Hepatocyte (in vitro differentiated cells): ENCODE data around the gene SH3BGRL2. TPM values are rescaled to one million over a fixed set of nuclear protein-coding genes. Genes with fewer than 3 reads are reported as not detected.
"Not testable (repeated sequence)": the region's sequence is repeated elsewhere in the genome, so short reads cannot be mapped to it uniquely, and the experiment has no call there.

Experiments used
- DNase-seq: peaks from one replicate; pipeline ENCODE4 v3.0.0-alpha.2; 2016; ENCODE audit warnings: low spot score
- H2AFZ ChIP-seq: fragments of 200-600 bp; sonication (generic); 2 replicates; pipeline ENCODE4 v1.6.0; 2016; ENCODE audit warnings: antibody characterized with exemption, mild to moderate bottlenecking
- H3K27ac ChIP-seq: fragments of 200-600 bp; sonication (generic); 2 replicates; pipeline ENCODE4 v1.5.1; 2016; ENCODE audit warnings: mild to moderate bottlenecking
- H3K27me3 ChIP-seq: fragments of 200-600 bp; sonication (generic); 2 replicates; pipeline ENCODE4 v1.6.1; 2016
- H3K36me3 ChIP-seq: fragments of 200-600 bp; sonication (generic); replicated peaks from 2 replicates; pipeline ENCODE4 v1.5.1; 2016; ENCODE audit warnings: low read depth; ENCODE audit not compliant: insufficient read depth
- H3K4me1 ChIP-seq: fragments of 200-600 bp; sonication (generic); 2 replicates; pipeline ENCODE4 v1.5.1; 2016; ENCODE audit warnings: mild to moderate bottlenecking, moderate library complexity; ENCODE audit not compliant: insufficient read depth
- H3K4me2 ChIP-seq: fragments of 200-600 bp; sonication (generic); 2 replicates; pipeline ENCODE4 v1.6.0; 2016
- H3K4me3 ChIP-seq: fragments of 200-600 bp; sonication (generic); 2 replicates; pipeline ENCODE4 v1.5.1; 2016; ENCODE audit warnings: mild to moderate bottlenecking
- H3K79me2 ChIP-seq: fragments of 200-600 bp; sonication (generic); 2 replicates; pipeline ENCODE4 v1.6.0; 2017; ENCODE audit warnings: mild to moderate bottlenecking
- H3K9me2 ChIP-seq: fragments of 200-600 bp; sonication (generic); replicated peaks from 2 replicates; pipeline ENCODE4 v1.6.0; 2017; ENCODE audit warnings: mild to moderate bottlenecking; ENCODE audit not compliant: insufficient read depth
- H3K9me3 ChIP-seq: fragments of 200-600 bp; sonication (generic); 2 replicates; pipeline ENCODE4 v1.5.1; 2016; ENCODE audit warnings: low read depth, mild to moderate bottlenecking
- H4K20me1 ChIP-seq: fragments of 200-600 bp; sonication (generic); 2 replicates; pipeline ENCODE4 v1.6.0; 2016; ENCODE audit warnings: mild to moderate bottlenecking; ENCODE audit not compliant: insufficient read depth, poor library complexity, severe bottlenecking
- CTCF ChIP-seq: fragments of 200-600 bp; sonication (generic); IDR thresholded peaks from 2 replicates; pipeline ENCODE4 v1.5.1; 2016; ENCODE audit warnings: antibody characterized with exemption, mild to moderate bottlenecking; ENCODE audit not compliant: poor library complexity
- EZH2 ChIP-seq: fragments of 200-600 bp; sonication (generic); IDR thresholded peaks from 2 replicates; pipeline ENCODE4 v1.6.1; 2016; ENCODE audit warnings: antibody characterized with exemption, mild to moderate bottlenecking, borderline replicate concordance
- EZH2phosphoT487 ChIP-seq: fragments of 200-600 bp; sonication (generic); IDR thresholded peaks from one replicate; pipeline ENCODE4 v1.6.1; 2018; ENCODE audit warnings: antibody characterized with exemption, mild to moderate bottlenecking, low read depth, moderate library complexity; ENCODE audit not compliant: unreplicated experiment, severe bottlenecking
- WGBS: methylation state at CpG from one replicate; pipeline ENCODE4 v1.1.6; 2016; ENCODE audit warnings: low lambda C conversion rate; ENCODE audit errors: missing lambda C conversion rate; 5-methylcytosine and 5-hydroxymethylcytosine counted together
- polyA plus RNA-seq: library from polyadenylated mRNA; unstranded; fragments of >200 nt; fragmentation: Nextera tagmentation; extraction: Ambion mirVana; gene quantifications from 2 replicates; pipeline ENCODE4 v1.2.1, GENCODE V29; 2016
- total RNA-seq: library from RNA; depleted of rRNA; stranded (reverse); fragments of >200 nt; gene quantifications from 2 replicates; pipeline ENCODE4 v1.2.3, GENCODE V29; 2014

The SH3BGRL2 gene
- total and polyA plus RNA-seq, 2 experiments from 2014 or later, result 24.1 to 71.4 TPM

- TF ChIP-seq CTCF, result no peak
- no peak for TF ChIP-seq EZH2
- no peak for TF ChIP-seq EZH2phosphoT487
- Histone ChIP-seq H3K27me3 (no peaks in the 10 kb centered on the region), H3K9me3 (no peaks in the 10 kb centered on the region), H4K20me1 (no peaks in the 10 kb centered on the region), H3K4me3 (no peak overlapping the region), H2AFZ (peak overlapping the region; percentile 31), H3K27ac (no peak overlapping the region), H3K4me1 (no peaks in the 10 kb centered on the region), H3K4me2 (peak overlapping the region; percentile 58), H3K79me2 (no peaks in the 10 kb centered on the region), H3K9me2 (no peaks in the 10 kb centered on the region), H3K36me3 (no peaks in the 10 kb centered on the region)
- peak; percentile 10 for DNase-seq
- WGBS, result 51% methylated on average over 8 of the region's 8 CpGs
These were observed 106.0 kb downstream of the SH3BGRL2 start for GRCh38 chr6:79737172-79737571.

DNA sequence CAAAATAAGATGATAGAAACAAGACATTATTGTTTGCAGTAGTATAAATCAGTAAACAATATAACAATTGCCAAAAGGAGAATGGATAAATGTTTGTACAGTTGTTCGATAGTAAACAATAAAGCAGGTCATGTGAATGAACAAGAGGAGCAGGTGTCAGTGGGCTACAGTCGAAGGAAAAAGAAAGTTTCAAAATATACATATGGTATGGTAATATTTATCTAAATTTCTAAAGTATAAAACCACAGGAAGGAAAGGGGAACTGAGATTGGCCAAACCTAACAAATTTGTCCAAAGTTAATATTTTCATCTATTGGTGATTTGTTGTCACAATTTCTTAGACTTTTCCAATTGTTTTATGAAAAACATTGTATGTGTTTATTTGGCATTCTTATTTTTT is 110.9 kb downstream of the SH3BGRL2 start:
- Histone ChIP-seq H2AFZ (no peak overlapping the region), H3K27ac (no peak overlapping the region), H3K4me3 (no peak overlapping the region), H3K4me1 (no peaks in the 10 kb centered on the region), H3K79me2 (no peaks in the 10 kb centered on the region), H3K27me3 (no peaks in the 10 kb centered on the region), H3K36me3 (no peaks in the 10 kb centered on the region), H3K4me2 (no peak overlapping the region), H4K20me1 (no peaks in the 10 kb centered on the region), H3K9me2 (no peaks in the 10 kb centered on the region), H3K9me3 (no peaks in the 10 kb centered on the region)
- TF ChIP-seq CTCF (no peak), EZH2phosphoT487 (no peak), EZH2 (no peak)
- 96% methylated on average over 2 of the region's 2 CpGs for WGBS
- DNase-seq, result no peak

DNA sequence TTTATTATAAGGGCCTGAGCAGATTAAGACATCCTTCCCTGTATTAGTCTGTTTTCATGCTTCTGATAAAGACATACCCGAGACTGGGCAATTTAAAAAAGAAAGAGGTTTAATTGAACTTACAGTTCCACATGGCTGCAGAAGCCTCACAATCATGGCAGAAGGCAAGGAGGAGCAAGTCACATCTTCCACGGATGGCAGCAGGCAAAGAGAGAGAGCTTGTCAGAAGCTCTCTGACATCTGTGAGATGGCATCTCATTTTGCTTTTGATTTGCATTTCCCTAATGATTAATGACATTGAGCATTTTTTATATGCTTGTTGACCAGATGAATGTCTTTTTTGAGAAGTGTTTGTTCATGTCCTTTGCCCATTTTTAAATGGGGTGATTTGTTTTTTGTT is 114.2 kb downstream of the SH3BGRL2 start:
- H3K4me1 ChIP-seq, DNase-seq, H2AFZ ChIP-seq, H3K27ac ChIP-seq, H3K4me3 ChIP-seq, H4K20me1 ChIP-seq, H3K79me2 ChIP-seq, H3K9me2 ChIP-seq, H3K9me3 ChIP-seq, H3K27me3 ChIP-seq, H3K4me2 ChIP-seq, H3K36me3 ChIP-seq: not testable (repeated sequence)
- WGBS, result 87% methylated on average over 2 of the region's 2 CpGs

- not testable (repeated sequence) for DNase-seq, H3K36me3 ChIP-seq, H3K79me2 ChIP-seq, H3K27ac ChIP-seq, H3K4me1 ChIP-seq, H3K9me2 ChIP-seq, H3K4me2 ChIP-seq, H3K4me3 ChIP-seq, H3K27me3 ChIP-seq, H3K9me3 ChIP-seq, H4K20me1 ChIP-seq, H2AFZ ChIP-seq
- 88% methylated on average over 3 of the region's 3 CpGs for WGBS
These were observed 115.2 kb downstream of the SH3BGRL2 start for GRCh38 chr6:79746325-79746724.

GRCh38 chr6:79750806-79751205 is 119.7 kb downstream of the SH3BGRL2 start:
- H3K9me2 ChIP-seq, result no peaks in the 10 kb centered on the region
- no peak for TF ChIP-seq EZH2phosphoT487
- TF ChIP-seq EZH2, result no peak
- TF ChIP-seq CTCF, result no peak
- no peaks in the 10 kb centered on the region for H3K9me3 ChIP-seq
- no peak for DNase-seq
- no peaks in the 10 kb centered on the region for H3K79me2 ChIP-seq
- no peak overlapping the region for H3K4me2 ChIP-seq
- no peaks in the 10 kb centered on the region for H3K4me1 ChIP-seq
- 77% methylated on average over 4 of the region's 4 CpGs for WGBS
- H4K20me1 ChIP-seq, result no peaks in the 10 kb centered on the region
- no peaks in the 10 kb centered on the region for H3K27me3 ChIP-seq
- H3K36me3 ChIP-seq, result no peaks in the 10 kb centered on the region
- H2AFZ ChIP-seq, result no peak overlapping the region
- H3K27ac ChIP-seq, result no peak overlapping the region
- H3K4me3 ChIP-seq, result no peak overlapping the region
